CD8-positive, alpha-beta memory T cell (primary cell): ENCODE results near the gene TEX261. TPM values are rescaled to one million over a fixed set of nuclear protein-coding genes. Genes with fewer than 3 reads are reported as not detected.

Experiments
- CTCF ChIA-PET: fragments of 350-600 bp; sonication (Branson Sonifier 250); formaldehyde crosslinking; loops from one replicate; lab custom pipeline; 2021; ENCODE audit warnings: antibody characterized with exemption; lab: Charles Lee
- POLR2A ChIA-PET: fragments of 350-600 bp; sonication (Branson Sonifier 250); formaldehyde crosslinking; loops from one replicate; lab custom pipeline; 2021; ENCODE audit warnings: antibody characterized with exemption; lab: Charles Lee
- DNase-seq, 5 donors: peaks; one replicate each; pipeline versions ENCODE4 v3.0.0 to v3.0.0-alpha.2; 2020 to 2022; ENCODE audit warnings: mixed read lengths in 1 of 5
- H3K27ac ChIP-seq: one replicate; pipeline ENCODE4 v1.7.0; 2013; ENCODE audit warnings: low read depth, mild to moderate bottlenecking, low read length, moderate library complexity
- H3K27me3 ChIP-seq: 2 replicates; pipeline ENCODE4 v1.7.0; 2013; ENCODE audit warnings: low read length, mild to moderate bottlenecking; ENCODE audit not compliant: insufficient read depth, poor library complexity, severe bottlenecking
- H3K36me3 ChIP-seq: 2 replicates; pipeline ENCODE4 v1.7.0; 2013; ENCODE audit warnings: mild to moderate bottlenecking, low read length, moderate library complexity; ENCODE audit not compliant: insufficient read depth
- H3K4me1 ChIP-seq: 2 replicates; pipeline ENCODE4 v1.7.0; 2013; ENCODE audit warnings: mild to moderate bottlenecking, low read length, moderate library complexity; ENCODE audit not compliant: insufficient read depth
- H3K4me3 ChIP-seq: 2 replicates; pipeline ENCODE4 v1.7.0; 2013; ENCODE audit warnings: mild to moderate bottlenecking, low read length
- H3K9me3 ChIP-seq: 2 replicates; pipeline ENCODE4 v1.7.0; 2013; ENCODE audit warnings: mild to moderate bottlenecking, low read length
- H3K27ac Mint-ChIP-seq, 8 donors: one replicate each; pipeline ENCODE4 v1.8.0; 2020 to 2021; ENCODE audit warnings: mixed read lengths in 8 of 8, mild to moderate bottlenecking in 6 of 8, inconsistent platforms in 3 of 8, moderate library complexity in 3 of 8
- H3K27me3 Mint-ChIP-seq, 2 donors: one replicate each; pipeline ENCODE4 v1.8.0; 2020 to 2021; ENCODE audit warnings: mixed read lengths in 2 of 2, mild to moderate bottlenecking in 1 of 2, moderate library complexity in 1 of 2
- H3K36me3 Mint-ChIP-seq, 3 donors: one replicate each; pipeline ENCODE4 v1.8.0; 2020 to 2021; ENCODE audit warnings: mixed read lengths in 3 of 3, inconsistent platforms in 1 of 3, mild to moderate bottlenecking in 1 of 3
- H3K4me1 Mint-ChIP-seq, 3 donors: one replicate each; pipeline ENCODE4 v1.8.0; 2020 to 2021; ENCODE audit warnings: mixed read lengths in 3 of 3, inconsistent platforms in 1 of 3, mild to moderate bottlenecking in 1 of 3
- H3K4me3 Mint-ChIP-seq, 7 donors: one replicate each; pipeline ENCODE4 v1.8.0; 2020 to 2021; ENCODE audit warnings: mixed read lengths in 7 of 7, mild to moderate bottlenecking in 6 of 7, moderate library complexity in 4 of 7, inconsistent platforms in 2 of 7
- H3K9me3 Mint-ChIP-seq, 5 donors: one replicate each; pipeline ENCODE4 v1.8.0; 2020 to 2022; ENCODE audit warnings: mixed read lengths in 5 of 5, mild to moderate bottlenecking in 3 of 5, moderate library complexity in 2 of 5, inconsistent platforms in 1 of 5
- polyA plus RNA-seq: library from polyadenylated mRNA; unstranded; fragments of 300-500 nt; fragmentation: Illumina TruSeq; gene quantifications from one replicate; pipeline ENCODE4 v1.2.3, GENCODE V29; 2021
- total RNA-seq, 2 experiments: library from RNA; stranded (reverse); gene quantifications; one replicate each; pipeline ENCODE4 v1.2.3, GENCODE V29; 2021

Gene TEX261
- total and polyA plus RNA-seq, 3 experiments from 2014 or later, result 35.7 to 96.1 (median 95.4) TPM

- peaks cover 17 to 23% (median 18%) of the 10 kb centered on the region in 3 donors for H3K4me1 Mint-ChIP-seq
- ChIA-PET CTCF (interaction anchor here (0.7 to 9.0 kb wide), 4 partner anchors 14 to 31 kb away, joined by 3 to 89 read pairs (median 5); no protein-coding TSS in a partner anchor), POLR2A (interaction anchor here (1.0 kb wide), 1 partner anchor 89 kb away, joined by 4 read pairs; no protein-coding TSS in a partner anchor)
- peak in 2 of 5 donors; percentile 17 to 44 for DNase-seq
- H3K27ac Mint-ChIP-seq, result peak within 1 kb of the TSS; percentile 84 to 99 (median 95)
- H3K36me3 ChIP-seq, result no peaks in the 10 kb centered on the region
- H3K9me3 ChIP-seq, result no peaks in the 10 kb centered on the region
- peaks cover 0 to 4% of the 10 kb centered on the region in 2 donors for H3K27me3 Mint-ChIP-seq
- H3K4me1 ChIP-seq, result peaks cover 18% of the 10 kb centered on the region
- peak within 1 kb of the TSS; percentile 80 to 95 (median 90) for H3K4me3 Mint-ChIP-seq
- H3K27me3 ChIP-seq, result no peaks in the 10 kb centered on the region
- peaks cover 0 to 4% (median 3%) of the 10 kb centered on the region in 3 donors for H3K36me3 Mint-ChIP-seq
- H3K9me3 Mint-ChIP-seq, result no peaks in the 10 kb centered on the region
- H3K27ac ChIP-seq, result peak within 1 kb of the TSS; percentile 54
- peak within 1 kb of the TSS; percentile 95 for H3K4me3 ChIP-seq
Measured at GRCh38 chr2:70978341-70979179, 16.1 kb downstream of the TEX261 start, which contains the start of gene ANKRD53. TSS of gene ANKRD53 (plus strand) at chr2:70978630. CDS start at chr2:70978646, 16 bp downstream.

- no peaks in the 10 kb centered on the region for H3K27me3 ChIP-seq
- DNase-seq, result peak in 1 of 5 donors; percentile 46
- H3K9me3 Mint-ChIP-seq, result no peaks in the 10 kb centered on the region
- peaks cover 18% of the 10 kb centered on the region for H3K4me1 ChIP-seq
- H3K36me3 ChIP-seq, result no peaks in the 10 kb centered on the region
- peaks cover 0 to 4% (median 2%) of the 10 kb centered on the region in 3 donors for H3K36me3 Mint-ChIP-seq
- peak overlapping the region; percentile 84 to 99 (median 95) for H3K27ac Mint-ChIP-seq
- H3K9me3 ChIP-seq, result no peaks in the 10 kb centered on the region
- CTCF ChIA-PET, result interaction anchor here (1.1 to 9.0 kb wide), 3 partner anchors 13 to 31 kb away, joined by 5 to 89 read pairs (median 5); no protein-coding TSS in a partner anchor
- peak overlapping the region; percentile 80 to 95 (median 90) for H3K4me3 Mint-ChIP-seq
- H3K4me3 ChIP-seq, result peak overlapping the region; percentile 95
- POLR2A ChIA-PET, result interaction anchor here (1.0 kb wide), 1 partner anchor 90 kb away, joined by 4 read pairs; no protein-coding TSS in a partner anchor
- H3K27ac ChIP-seq, result peak overlapping the region; percentile 54
- H3K27me3 Mint-ChIP-seq, result peaks cover 0 to 4% of the 10 kb centered on the region in 2 donors
- peaks cover 15 to 23% (median 18%) of the 10 kb centered on the region in 3 donors for H3K4me1 Mint-ChIP-seq
Measured at GRCh38 chr2:70977605-70978205, 17.0 kb downstream of the TEX261 start.

- H3K9me3 ChIP-seq, result no peaks in the 10 kb centered on the region
- peaks cover 15 to 23% (median 18%) of the 10 kb centered on the region in 3 donors for H3K4me1 Mint-ChIP-seq
- no peak for DNase-seq
- H3K9me3 Mint-ChIP-seq, result no peaks in the 10 kb centered on the region
- ChIA-PET POLR2A (no interaction called here), CTCF (interaction anchor here (0.6 to 4.2 kb wide), 4 partner anchors 9 to 81 kb away, joined by 4 to 31 read pairs (median 13); no protein-coding TSS in a partner anchor)
- H3K36me3 ChIP-seq, result no peaks in the 10 kb centered on the region
- no peaks in the 10 kb centered on the region for H3K27me3 ChIP-seq
- no peak overlapping the region for H3K27ac ChIP-seq
- no peak overlapping the region for H3K4me3 Mint-ChIP-seq
- H3K4me3 ChIP-seq, result no peak overlapping the region
- peak overlapping the region in 3 of 8 donors; percentile 4 to 84 (median 55) for H3K27ac Mint-ChIP-seq
- H3K36me3 Mint-ChIP-seq, result peaks cover 0 to 2% (median 1%) of the 10 kb centered on the region in 3 donors
- peaks cover 2 to 4% of the 10 kb centered on the region in 2 donors for H3K27me3 Mint-ChIP-seq
- peaks cover 18% of the 10 kb centered on the region for H3K4me1 ChIP-seq
Measured at GRCh38 chr2:70975237-70975636, 19.4 kb downstream of the TEX261 start.

DNA sequence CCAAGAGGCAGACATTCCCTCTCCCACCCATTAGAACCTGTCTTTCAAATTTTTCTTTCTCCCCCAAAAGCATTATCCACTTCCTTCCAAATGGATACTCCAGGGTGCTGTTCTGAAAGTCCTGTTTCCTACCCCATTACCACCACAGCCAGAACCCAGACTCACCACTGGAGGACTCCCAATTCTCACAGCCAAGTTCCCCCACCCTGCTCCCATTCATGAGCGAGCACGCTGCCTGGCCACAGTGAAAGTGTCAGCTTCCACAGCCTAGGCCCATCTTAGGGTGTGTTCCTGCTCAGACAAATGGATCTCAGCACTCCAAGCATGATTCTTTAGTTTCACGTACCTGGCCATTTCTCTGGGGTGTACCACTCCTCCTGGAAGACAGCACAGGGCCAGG, 20.1 kb downstream of the TEX261 start:
- Mint-ChIP-seq H3K27me3 (peaks cover 2 to 4% of the 10 kb centered on the region in 2 donors), H3K4me1 (peaks cover 15 to 23% (median 18%) of the 10 kb centered on the region in 3 donors), H3K9me3 (no peaks in the 10 kb centered on the region), H3K36me3 (peaks cover 0 to 2% (median 1%) of the 10 kb centered on the region in 3 donors), H3K27ac (peak overlapping the region in 1 of 8 donors; percentile 5), H3K4me3 (no peak overlapping the region)
- ChIA-PET POLR2A (no interaction called here), CTCF (interaction anchor here (1.1 to 4.2 kb wide), 3 partner anchors 9 to 26 kb away, joined by 5 to 31 read pairs (median 21); no protein-coding TSS in a partner anchor)
- no peak for DNase-seq
- Histone ChIP-seq H3K4me1 (peaks cover 18% of the 10 kb centered on the region), H3K9me3 (no peaks in the 10 kb centered on the region), H3K27me3 (no peaks in the 10 kb centered on the region), H3K27ac (no peak overlapping the region), H3K4me3 (no peak overlapping the region), H3K36me3 (no peaks in the 10 kb centered on the region)

DNA sequence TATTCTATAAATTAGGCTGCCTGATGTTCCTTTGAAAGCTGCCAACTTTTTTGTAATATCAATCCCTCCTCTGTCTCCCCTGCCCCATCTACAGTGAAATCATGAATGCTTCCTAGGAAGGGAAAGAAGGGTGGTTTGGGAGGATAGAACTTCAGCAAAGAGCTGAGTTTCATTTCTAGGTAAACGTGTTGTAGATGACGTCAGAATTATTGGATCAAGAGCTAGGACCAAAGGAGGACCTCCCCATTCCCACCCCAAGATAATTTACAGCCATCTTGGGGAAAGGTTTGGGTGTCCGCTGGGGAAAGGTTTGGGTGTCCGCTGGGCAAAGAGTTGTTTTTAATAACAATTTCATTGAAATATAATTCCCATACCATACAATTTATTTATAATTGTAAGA, 27.5 kb downstream of the TEX261 start:
- Mint-ChIP-seq H3K4me3 (no peak overlapping the region), H3K27ac (no peak overlapping the region), H3K4me1 (peaks cover 5 to 8% (median 8%) of the 10 kb centered on the region in 3 donors), H3K9me3 (no peaks in the 10 kb centered on the region), H3K27me3 (peaks cover 14 to 19% of the 10 kb centered on the region in 2 donors), H3K36me3 (no peaks in the 10 kb centered on the region)
- Histone ChIP-seq H3K36me3 (no peaks in the 10 kb centered on the region), H3K4me1 (peaks cover 6% of the 10 kb centered on the region), H3K27me3 (peaks cover 5% of the 10 kb centered on the region), H3K9me3 (no peaks in the 10 kb centered on the region), H3K4me3 (no peak overlapping the region), H3K27ac (no peak overlapping the region)
- ChIA-PET POLR2A (no interaction called here), CTCF (interaction anchor here (1.2 to 7.8 kb wide), 4 partner anchors 8 to 33 kb away, joined by 3 to 89 read pairs (median 38); partner anchors contain the start of gene ANKRD53)
- DNase-seq, result no peak

- ChIA-PET CTCF (interaction anchor here (1.2 to 7.8 kb wide), 5 partner anchors 8 to 102 kb away, joined by 3 to 89 read pairs (median 31); partner anchors contain the start of genes ANKRD53 and NAGK), POLR2A (interaction anchor here (0.8 kb wide), 1 partner anchor 103 kb away, joined by 5 read pairs; no protein-coding TSS in a partner anchor)
- H3K9me3 ChIP-seq, result no peaks in the 10 kb centered on the region
- peaks cover 6% of the 10 kb centered on the region for H3K4me1 ChIP-seq
- H3K9me3 Mint-ChIP-seq, result no peaks in the 10 kb centered on the region
- H3K27ac Mint-ChIP-seq, result peak overlapping the region in 1 of 8 donors; percentile 61
- H3K36me3 ChIP-seq, result no peaks in the 10 kb centered on the region
- no peak overlapping the region for H3K4me3 ChIP-seq
- H3K27ac ChIP-seq, result no peak overlapping the region
- H3K4me3 Mint-ChIP-seq, result no peak overlapping the region
- peaks cover 5 to 8% (median 8%) of the 10 kb centered on the region in 3 donors for H3K4me1 Mint-ChIP-seq
- H3K36me3 Mint-ChIP-seq, result no peaks in the 10 kb centered on the region
- peaks cover 5% of the 10 kb centered on the region for H3K27me3 ChIP-seq
- no peak for DNase-seq
- peaks cover 16 to 22% of the 10 kb centered on the region in 2 donors for H3K27me3 Mint-ChIP-seq
Measured at GRCh38 chr2:70966681-70967080, 28.0 kb downstream of the TEX261 start.

DNA sequence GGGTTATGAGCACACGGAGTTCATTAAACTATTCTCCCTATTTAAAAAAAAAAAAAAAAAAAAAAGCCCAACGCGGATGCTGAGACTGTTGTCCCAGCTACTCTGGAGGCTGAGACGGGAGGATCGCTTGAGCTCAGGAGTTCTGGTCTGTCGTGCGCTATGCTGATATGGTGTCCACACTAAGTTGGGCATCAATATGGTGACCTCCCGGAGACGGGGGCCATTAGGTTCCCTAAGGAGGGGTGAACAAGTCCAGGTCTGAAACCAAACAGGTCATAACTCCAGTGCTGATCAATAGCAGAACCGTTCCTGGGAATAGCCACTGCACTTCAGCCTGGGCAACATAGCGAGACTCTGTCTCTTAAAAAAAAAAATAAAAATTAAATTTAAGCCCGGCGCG, 29.2 kb downstream of the TEX261 start:
- DNase-seq, result no peak
- no peaks in the 10 kb centered on the region for H3K9me3 Mint-ChIP-seq
- Histone ChIP-seq H3K27me3 (peaks cover 5% of the 10 kb centered on the region), H3K9me3 (no peaks in the 10 kb centered on the region), H3K4me1 (peaks cover 6% of the 10 kb centered on the region), H3K4me3 (peak overlapping the region; percentile 72), H3K27ac (no peak overlapping the region), H3K36me3 (no peaks in the 10 kb centered on the region)
- H3K27me3 Mint-ChIP-seq, result peaks cover 16 to 25% of the 10 kb centered on the region in 2 donors
- CTCF ChIA-PET, result interaction anchor here (1.0 to 7.8 kb wide), 7 partner anchors 10 to 366 kb away, joined by 3 to 89 read pairs (median 20); partner anchors contain the start of genes ANKRD53, NAGK and ZNF638
- peak overlapping the region; percentile 69 to 90 (median 85) for H3K4me3 Mint-ChIP-seq
- no peak overlapping the region for H3K27ac Mint-ChIP-seq
- POLR2A ChIA-PET, result no interaction called here
- H3K36me3 Mint-ChIP-seq, result no peaks in the 10 kb centered on the region
- H3K4me1 Mint-ChIP-seq, result peaks cover 5 to 8% (median 8%) of the 10 kb centered on the region in 3 donors
